CD8-positive, alpha-beta memory T cell (primary cell): ENCODE results near the gene STMN3. TPM values are rescaled to one million over a fixed set of nuclear protein-coding genes. Genes with fewer than 3 reads are reported as not detected.

ENCODE experiments used
- CTCF ChIA-PET: fragments of 350-600 bp; sonication (Branson Sonifier 250); formaldehyde crosslinking; loops from one replicate; lab custom pipeline; 2021; ENCODE audit warnings: antibody characterized with exemption; lab: Charles Lee
- POLR2A ChIA-PET: fragments of 350-600 bp; sonication (Branson Sonifier 250); formaldehyde crosslinking; loops from one replicate; lab custom pipeline; 2021; ENCODE audit warnings: antibody characterized with exemption; lab: Charles Lee
- DNase-seq, 5 donors: peaks; one replicate each; pipeline versions ENCODE4 v3.0.0 to v3.0.0-alpha.2; 2020 to 2022; ENCODE audit warnings: mixed read lengths in 1 of 5
- H3K27ac ChIP-seq: one replicate; pipeline ENCODE4 v1.7.0; 2013; ENCODE audit warnings: low read depth, mild to moderate bottlenecking, low read length, moderate library complexity
- H3K27me3 ChIP-seq: 2 replicates; pipeline ENCODE4 v1.7.0; 2013; ENCODE audit warnings: low read length, mild to moderate bottlenecking; ENCODE audit not compliant: insufficient read depth, poor library complexity, severe bottlenecking
- H3K36me3 ChIP-seq: 2 replicates; pipeline ENCODE4 v1.7.0; 2013; ENCODE audit warnings: mild to moderate bottlenecking, low read length, moderate library complexity; ENCODE audit not compliant: insufficient read depth
- H3K4me1 ChIP-seq: 2 replicates; pipeline ENCODE4 v1.7.0; 2013; ENCODE audit warnings: mild to moderate bottlenecking, low read length, moderate library complexity; ENCODE audit not compliant: insufficient read depth
- H3K4me3 ChIP-seq: 2 replicates; pipeline ENCODE4 v1.7.0; 2013; ENCODE audit warnings: mild to moderate bottlenecking, low read length
- H3K9me3 ChIP-seq: 2 replicates; pipeline ENCODE4 v1.7.0; 2013; ENCODE audit warnings: mild to moderate bottlenecking, low read length
- H3K27ac Mint-ChIP-seq, 8 donors: one replicate each; pipeline ENCODE4 v1.8.0; 2020 to 2021; ENCODE audit warnings: mixed read lengths in 8 of 8, mild to moderate bottlenecking in 6 of 8, inconsistent platforms in 3 of 8, moderate library complexity in 3 of 8
- H3K27me3 Mint-ChIP-seq, 2 donors: one replicate each; pipeline ENCODE4 v1.8.0; 2020 to 2021; ENCODE audit warnings: mixed read lengths in 2 of 2, mild to moderate bottlenecking in 1 of 2, moderate library complexity in 1 of 2
- H3K36me3 Mint-ChIP-seq, 3 donors: one replicate each; pipeline ENCODE4 v1.8.0; 2020 to 2021; ENCODE audit warnings: mixed read lengths in 3 of 3, inconsistent platforms in 1 of 3, mild to moderate bottlenecking in 1 of 3
- H3K4me1 Mint-ChIP-seq, 3 donors: one replicate each; pipeline ENCODE4 v1.8.0; 2020 to 2021; ENCODE audit warnings: mixed read lengths in 3 of 3, inconsistent platforms in 1 of 3, mild to moderate bottlenecking in 1 of 3
- H3K4me3 Mint-ChIP-seq, 7 donors: one replicate each; pipeline ENCODE4 v1.8.0; 2020 to 2021; ENCODE audit warnings: mixed read lengths in 7 of 7, mild to moderate bottlenecking in 6 of 7, moderate library complexity in 4 of 7, inconsistent platforms in 2 of 7
- H3K9me3 Mint-ChIP-seq, 5 donors: one replicate each; pipeline ENCODE4 v1.8.0; 2020 to 2022; ENCODE audit warnings: mixed read lengths in 5 of 5, mild to moderate bottlenecking in 3 of 5, moderate library complexity in 2 of 5, inconsistent platforms in 1 of 5
- polyA plus RNA-seq: library from polyadenylated mRNA; unstranded; fragments of 300-500 nt; fragmentation: Illumina TruSeq; gene quantifications from one replicate; pipeline ENCODE4 v1.2.3, GENCODE V29; 2021
- total RNA-seq, 2 experiments: library from RNA; stranded (reverse); gene quantifications; one replicate each; pipeline ENCODE4 v1.2.3, GENCODE V29; 2021

STMN3 gene
- total and polyA plus RNA-seq, 3 experiments from 2014 or later = 21.0 to 24.7 (median 21.6) TPM

GRCh38 chr20:63594043-63594561 lies 59.1 kb downstream of the STMN3 start:
- H3K4me3 Mint-ChIP-seq = no peak overlapping the region
- Histone ChIP-seq H3K4me1 (no peaks in the 10 kb centered on the region), H3K9me3 (no peaks in the 10 kb centered on the region), H3K36me3 (peaks cover 30% of the 10 kb centered on the region), H3K27ac (no peak overlapping the region), H3K27me3 (no peaks in the 10 kb centered on the region), H3K4me3 (no peak overlapping the region)
- ChIA-PET POLR2A (no interaction called here), CTCF (no interaction called here)
- no peaks in the 10 kb centered on the region for H3K9me3 Mint-ChIP-seq
- H3K27me3 Mint-ChIP-seq = no peaks in the 10 kb centered on the region
- DNase-seq = no peak
- no peaks in the 10 kb centered on the region for H3K4me1 Mint-ChIP-seq
- H3K36me3 Mint-ChIP-seq = peaks cover 7 to 74% (median 10%) of the 10 kb centered on the region in 3 donors
- no peak overlapping the region for H3K27ac Mint-ChIP-seq

GRCh38 chr20:63592661-63593060 lies 60.6 kb downstream of the STMN3 start:
- CTCF ChIA-PET = no interaction called here
- Mint-ChIP-seq H3K27ac (no peak overlapping the region), H3K27me3 (no peaks in the 10 kb centered on the region), H3K36me3 (peaks cover 9 to 71% (median 10%) of the 10 kb centered on the region in 3 donors), H3K4me1 (no peaks in the 10 kb centered on the region), H3K4me3 (no peak overlapping the region), H3K9me3 (no peaks in the 10 kb centered on the region)
- no peak for DNase-seq
- H3K4me1 ChIP-seq = peaks cover 8% of the 10 kb centered on the region
- no peak overlapping the region for H3K27ac ChIP-seq
- no peak overlapping the region for H3K4me3 ChIP-seq
- POLR2A ChIA-PET = no interaction called here
- peaks cover 30% of the 10 kb centered on the region for H3K36me3 ChIP-seq
- no peaks in the 10 kb centered on the region for H3K9me3 ChIP-seq
- H3K27me3 ChIP-seq = no peaks in the 10 kb centered on the region

- Histone ChIP-seq H3K36me3 (peaks cover 30% of the 10 kb centered on the region), H3K27me3 (no peaks in the 10 kb centered on the region), H3K9me3 (no peaks in the 10 kb centered on the region), H3K27ac (no peak overlapping the region), H3K4me3 (no peak overlapping the region), H3K4me1 (peaks cover 13% of the 10 kb centered on the region)
- POLR2A ChIA-PET = no interaction called here
- no peak for DNase-seq
- CTCF ChIA-PET = no interaction called here
- Mint-ChIP-seq H3K9me3 (no peaks in the 10 kb centered on the region), H3K4me3 (no peak overlapping the region), H3K27ac (no peak overlapping the region), H3K27me3 (no peaks in the 10 kb centered on the region), H3K4me1 (no peaks in the 10 kb centered on the region), H3K36me3 (peaks cover 10 to 73% (median 11%) of the 10 kb centered on the region in 3 donors)
Observed at GRCh38 chr20:63591786-63592355, 61.4 kb downstream of the STMN3 start.

- Mint-ChIP-seq H3K27ac (no peak overlapping the region), H3K4me1 (no peaks in the 10 kb centered on the region), H3K36me3 (peaks cover 10 to 71% (median 11%) of the 10 kb centered on the region in 3 donors), H3K4me3 (no peak overlapping the region), H3K9me3 (no peaks in the 10 kb centered on the region), H3K27me3 (no peaks in the 10 kb centered on the region)
- Histone ChIP-seq H3K27me3 (no peaks in the 10 kb centered on the region), H3K4me3 (no peak overlapping the region), H3K9me3 (no peaks in the 10 kb centered on the region), H3K4me1 (peaks cover 13% of the 10 kb centered on the region), H3K36me3 (peaks cover 30% of the 10 kb centered on the region), H3K27ac (no peak overlapping the region)
- no peak for DNase-seq
- CTCF ChIA-PET = no interaction called here
- POLR2A ChIA-PET = no interaction called here
Observed at GRCh38 chr20:63591147-63591533, 62.1 kb downstream of the STMN3 start.

- H3K9me3 ChIP-seq = no peaks in the 10 kb centered on the region
- Mint-ChIP-seq H3K4me3 (no peak overlapping the region), H3K27me3 (no peaks in the 10 kb centered on the region), H3K9me3 (no peaks in the 10 kb centered on the region), H3K36me3 (peaks cover 10 to 68% (median 11%) of the 10 kb centered on the region in 3 donors), H3K27ac (peak overlapping the region in 1 of 8 donors; percentile 81), H3K4me1 (no peaks in the 10 kb centered on the region)
- H3K4me1 ChIP-seq = peaks cover 13% of the 10 kb centered on the region
- ChIA-PET CTCF (no interaction called here), POLR2A (no interaction called here)
- no peaks in the 10 kb centered on the region for H3K27me3 ChIP-seq
- H3K4me3 ChIP-seq = no peak overlapping the region
- H3K36me3 ChIP-seq = peaks cover 30% of the 10 kb centered on the region
- DNase-seq = no peak
- H3K27ac ChIP-seq = no peak overlapping the region
Observed at GRCh38 chr20:63590218-63591146, 62.7 kb downstream of the STMN3 start.

Other genes with a start within 250 kb of the STMN3 start
- not detected for gene KCNQ2, start 180.8 kb downstream of the STMN3 start, total RNA-seq
- gene KCNQ2, start 180.8 kb downstream of the STMN3 start, polyA plus RNA-seq = not detected
- under 1 TPM in 1 of 2 experiments, not detected in 1; 0.20 TPM for gene EEF1A2, start 154.3 kb downstream of the STMN3 start, total RNA-seq
- 0.17 TPM for gene EEF1A2, start 154.3 kb downstream of the STMN3 start, polyA plus RNA-seq
- 100 to 1,000 TPM; 207 to 218 TPM for gene PPDPF, start 132.7 kb downstream of the STMN3 start, total RNA-seq
- 137 TPM for gene PPDPF, start 132.7 kb downstream of the STMN3 start, polyA plus RNA-seq
- under 1 TPM; 0.18 to 0.31 TPM for gene PTK6, start 116.0 kb downstream of the STMN3 start, total RNA-seq
- gene PTK6, start 116.0 kb downstream of the STMN3 start, polyA plus RNA-seq = 0.16 TPM
- not detected for gene SRMS, start 105.7 kb downstream of the STMN3 start, total RNA-seq
- gene SRMS, start 105.7 kb downstream of the STMN3 start, polyA plus RNA-seq = not detected
- gene FNDC11, start 99.3 kb downstream of the STMN3 start, total RNA-seq = under 1 TPM; 0.13 to 0.26 TPM
- gene FNDC11, start 99.3 kb downstream of the STMN3 start, polyA plus RNA-seq = not detected
- gene HELZ2, start 79.2 kb downstream of the STMN3 start, total RNA-seq = 1 to 10 TPM; 7.4 to 8.7 TPM
- gene HELZ2, start 79.2 kb downstream of the STMN3 start, polyA plus RNA-seq = 9.8 TPM
- 10 to 100 TPM; 14.3 to 15.5 TPM for gene GMEB2, start 26.3 kb downstream of the STMN3 start, total RNA-seq
- gene GMEB2, start 26.3 kb downstream of the STMN3 start, polyA plus RNA-seq = 14.8 TPM
- gene RTEL1, start 4.9 kb upstream of the STMN3 start, total RNA-seq = 10 to 100 TPM; 52.3 to 54.5 TPM
- gene RTEL1, start 4.9 kb upstream of the STMN3 start, polyA plus RNA-seq = 5.7 TPM
- not detected for gene TNFRSF6B, start 43.2 kb upstream of the STMN3 start, total RNA-seq
- 0.22 TPM for gene TNFRSF6B, start 43.2 kb upstream of the STMN3 start, polyA plus RNA-seq
- 10 to 100 TPM; 63.7 to 72.8 TPM for gene ARFRP1, start 54.6 kb upstream of the STMN3 start, total RNA-seq
- 73.9 TPM for gene ARFRP1, start 54.6 kb upstream of the STMN3 start, polyA plus RNA-seq
- 10 to 100 TPM; 29.7 to 29.9 TPM for gene ZGPAT, start 54.6 kb upstream of the STMN3 start, total RNA-seq
- gene ZGPAT, start 54.6 kb upstream of the STMN3 start, polyA plus RNA-seq = 77.5 TPM
- 10 to 100 TPM; 18.4 to 19.6 TPM for gene LIME1, start 83.2 kb upstream of the STMN3 start, total RNA-seq
- gene LIME1, start 83.2 kb upstream of the STMN3 start, polyA plus RNA-seq = 366 TPM
- 10 to 100 TPM; 37.5 to 40.6 TPM for gene SLC2A4RG, start 86.4 kb upstream of the STMN3 start, total RNA-seq
- 7.8 TPM for gene SLC2A4RG, start 86.4 kb upstream of the STMN3 start, polyA plus RNA-seq
- under 1 TPM; 0.31 to 0.39 TPM for gene ZBTB46, start 177.8 kb upstream of the STMN3 start, total RNA-seq
- gene ZBTB46, start 177.8 kb upstream of the STMN3 start, polyA plus RNA-seq = 0.08 TPM
- gene ABHD16B, start 208.1 kb upstream of the STMN3 start, total RNA-seq = not detected
- gene ABHD16B, start 208.1 kb upstream of the STMN3 start, polyA plus RNA-seq = not detected
- gene TPD52L2, start 211.8 kb upstream of the STMN3 start, total RNA-seq = 10 to 100 TPM; 60.0 to 64.4 TPM
- gene TPD52L2, start 211.8 kb upstream of the STMN3 start, polyA plus RNA-seq = 72.1 TPM
- gene DNAJC5, start 241.7 kb upstream of the STMN3 start, total RNA-seq = 10 to 100 TPM; 38.9 to 40.9 TPM
- 8.3 TPM for gene DNAJC5, start 241.7 kb upstream of the STMN3 start, polyA plus RNA-seq